ACHN (cell line): ENCODE results near the gene SSUH2.
A peak's percentile ranks its signal among the peaks of the same experiment; 100 is the strongest.
"Not testable (repeated sequence)": the region's sequence is repeated elsewhere in the genome, so short reads cannot be mapped to it uniquely, and the experiment has no call there.

Experiments
- DNase-seq: peaks from one replicate; pipeline ENCODE4 v3.0.0-alpha.2; 2015
- in situ Hi-C: cut with HindIII; loops from 2 replicates; pipeline ENCODE4 v1.10.0; 2017; ENCODE audit warnings: low sequenced_read_pairs, low pct_ligation_motif_present, low pct_unique_long_range_greater_than_20kb

The SSUH2 gene

GRCh38 chr3:8644748-8645390 is at the start of gene SSUH2:
Gene SSUH2 (minus strand): TSS chr3:8644798. CDS start chr3:8644758, 40 bp downstream.
- DNase-seq = no peak
- in situ Hi-C loops = no loop called here

- DNase-seq, in situ Hi-C loops: not testable (repeated sequence)
Measured at GRCh38 chr3:8691295-8691694, 46.7 kb upstream of the SSUH2 start.

- in situ Hi-C loops, DNase-seq: not testable (repeated sequence)
Measured at GRCh38 chr3:8684992-8685391, 40.4 kb upstream of the SSUH2 start.

GRCh38 chr3:8682850-8683574 is 38.4 kb upstream of the SSUH2 start:
- in situ Hi-C loops = not testable (repeated sequence)
- peak; percentile 29 for DNase-seq

- in situ Hi-C loops, DNase-seq: not testable (repeated sequence)
Measured at GRCh38 chr3:8681881-8682538, 37.4 kb upstream of the SSUH2 start.

- no peak for DNase-seq
- in situ Hi-C loops = no loop called here
Measured at GRCh38 chr3:8681349-8681748, 36.8 kb upstream of the SSUH2 start.

GRCh38 chr3:8679817-8680553 is 35.4 kb upstream of the SSUH2 start:
- in situ Hi-C loops = not testable (repeated sequence)
- peak; percentile 38 for DNase-seq

GRCh38 chr3:8678751-8679150 is 34.2 kb upstream of the SSUH2 start:
- in situ Hi-C loops = no loop called here
- DNase-seq = no peak

GRCh38 chr3:8677258-8677657 is 32.7 kb upstream of the SSUH2 start:
- in situ Hi-C loops, DNase-seq: not testable (repeated sequence)

GRCh38 chr3:8675591-8675990 is 31.0 kb upstream of the SSUH2 start:
- not testable (repeated sequence) for DNase-seq

GRCh38 chr3:8673083-8673737 is 28.6 kb upstream of the SSUH2 start:
- in situ Hi-C loops = no loop called here
- DNase-seq = no peak

More at GRCh38 chr3:8675591-8675990, 31.0 kb upstream of the SSUH2 start:
- in situ Hi-C loops = not testable (repeated sequence)

GRCh38 chr3:8669019-8669418 is 24.4 kb upstream of the SSUH2 start:
- DNase-seq = no peak
- in situ Hi-C loops = no loop called here

- in situ Hi-C loops = no loop called here
- no peak for DNase-seq
Measured at GRCh38 chr3:8668216-8668615, 23.6 kb upstream of the SSUH2 start.

- in situ Hi-C loops = no loop called here
- no peak for DNase-seq
Measured at GRCh38 chr3:8667463-8668091, 23.0 kb upstream of the SSUH2 start.

GRCh38 chr3:8665407-8665896 is 20.9 kb upstream of the SSUH2 start:
- DNase-seq = no peak
- in situ Hi-C loops = no loop called here

GRCh38 chr3:8663177-8664061 is 18.8 kb upstream of the SSUH2 start:
- in situ Hi-C loops = no loop called here

GRCh38 chr3:8662594-8662993 is 18.0 kb upstream of the SSUH2 start:
- in situ Hi-C loops = no loop called here
- no peak for DNase-seq

More at GRCh38 chr3:8663177-8664061, 18.8 kb upstream of the SSUH2 start:
- DNase-seq = peak; percentile 75
